Activated CD8-positive, alpha-beta memory T cell treated with anti-CD3 and anti-CD28 coated beads for 36 hours (primary cell): ENCODE data around the gene SLC35F4. TPM values are rescaled to one million over a fixed set of nuclear protein-coding genes. Genes with fewer than 3 reads are reported as not detected.

Experiments
- CTCF ChIA-PET: fragments of 350-600 bp; sonication (Branson Sonifier 250); formaldehyde crosslinking; loops from one replicate; lab custom pipeline; 2021; ENCODE audit warnings: antibody characterized with exemption; lab: Charles Lee
- POLR2A ChIA-PET: fragments of 350-600 bp; sonication (Branson Sonifier 250); formaldehyde crosslinking; loops from one replicate; lab custom pipeline; 2021; ENCODE audit warnings: antibody characterized with exemption; lab: Charles Lee
- total RNA-seq, 2 experiments: library from RNA; stranded (reverse); gene quantifications; one replicate each; pipeline ENCODE4 v1.2.3, GENCODE V29; 2021

Gene SLC35F4
- total RNA-seq, 2 experiments from 2014 or later = not detected

DNA sequence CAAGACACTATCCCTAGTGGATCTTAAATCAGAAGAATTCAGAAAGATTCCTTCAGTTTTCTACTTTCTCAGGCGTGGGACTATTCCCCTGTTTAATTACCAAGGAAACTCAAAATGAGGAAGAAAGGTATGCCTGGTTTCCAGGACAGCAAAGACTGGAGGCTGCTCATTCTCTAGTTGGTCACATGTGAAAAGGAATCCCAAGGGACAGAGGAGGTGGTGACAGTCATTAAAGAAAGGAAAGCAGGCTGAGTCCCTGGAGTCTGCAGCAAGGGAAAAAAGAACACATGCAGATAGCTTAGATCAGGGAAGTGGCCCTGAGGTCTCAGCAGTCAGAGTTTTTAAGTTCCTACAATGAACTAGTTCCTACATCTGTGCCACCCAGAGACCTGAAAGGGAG, 206.8 kb downstream of the SLC35F4 start:
- ChIA-PET POLR2A (no interaction called here), CTCF (no interaction called here)

DNA sequence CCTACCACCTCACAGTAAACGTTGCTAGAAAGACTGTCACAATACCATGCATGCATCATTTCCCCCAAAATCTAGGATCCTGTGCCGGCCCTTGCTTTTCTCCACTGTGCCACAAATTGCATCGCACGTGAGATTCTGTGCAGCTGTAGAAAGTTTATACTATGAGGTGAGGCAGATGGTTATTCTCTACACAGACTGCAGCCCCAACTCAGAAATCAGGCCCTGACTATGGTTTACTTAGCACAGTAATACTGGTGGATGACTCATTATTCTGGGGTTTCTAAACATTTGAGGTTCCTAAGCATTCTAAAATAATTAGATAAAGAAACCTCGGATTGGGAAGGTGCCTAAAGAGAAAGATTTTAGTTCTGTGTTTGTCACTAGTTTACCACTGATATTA, 208.4 kb downstream of the SLC35F4 start:
- POLR2A ChIA-PET = no interaction called here

DNA sequence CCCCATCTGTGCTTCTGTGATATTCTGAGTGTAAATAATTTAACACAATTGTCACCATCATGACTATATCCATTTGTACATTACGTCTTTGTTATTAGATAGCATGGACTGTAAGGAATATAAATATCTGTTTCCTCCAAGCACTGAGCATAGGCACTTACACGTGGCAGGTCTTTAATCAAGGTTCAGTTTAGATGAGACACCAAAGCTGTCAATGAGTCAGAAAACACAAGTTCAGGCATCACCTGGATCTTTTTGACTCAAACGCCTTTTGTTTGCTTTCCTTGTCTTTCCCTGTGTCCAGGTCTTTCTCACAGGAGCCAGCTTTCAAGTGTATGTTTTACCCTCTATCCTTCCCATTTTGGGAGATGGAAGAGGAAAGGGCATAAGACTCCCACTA, 209.0 kb downstream of the SLC35F4 start:
- CTCF ChIA-PET = no interaction called here
- POLR2A ChIA-PET = no interaction called here

More for the DNA sequence above, 208.4 kb downstream of the SLC35F4 start:
- CTCF ChIA-PET = no interaction called here

DNA sequence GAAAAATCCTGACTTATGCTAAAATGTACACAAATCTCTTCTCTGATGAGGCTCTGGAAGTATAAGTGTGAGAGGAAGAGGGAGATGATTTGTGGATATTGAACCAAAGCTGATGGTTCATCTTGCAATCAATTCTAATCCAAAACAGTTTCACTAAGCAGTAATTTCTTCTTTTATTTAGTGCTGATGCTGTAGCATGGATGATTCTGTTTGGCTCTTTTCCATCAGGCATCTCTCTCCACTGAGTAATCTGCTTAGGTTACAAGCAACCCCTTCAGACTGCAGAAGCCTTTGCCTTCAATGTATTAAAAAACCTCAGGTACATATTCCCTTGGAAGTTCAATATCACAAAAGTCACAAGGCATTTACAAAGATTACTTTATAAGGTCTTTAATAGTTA, 213.1 kb downstream of the SLC35F4 start:
- ChIA-PET CTCF (no interaction called here), POLR2A (no interaction called here)

DNA sequence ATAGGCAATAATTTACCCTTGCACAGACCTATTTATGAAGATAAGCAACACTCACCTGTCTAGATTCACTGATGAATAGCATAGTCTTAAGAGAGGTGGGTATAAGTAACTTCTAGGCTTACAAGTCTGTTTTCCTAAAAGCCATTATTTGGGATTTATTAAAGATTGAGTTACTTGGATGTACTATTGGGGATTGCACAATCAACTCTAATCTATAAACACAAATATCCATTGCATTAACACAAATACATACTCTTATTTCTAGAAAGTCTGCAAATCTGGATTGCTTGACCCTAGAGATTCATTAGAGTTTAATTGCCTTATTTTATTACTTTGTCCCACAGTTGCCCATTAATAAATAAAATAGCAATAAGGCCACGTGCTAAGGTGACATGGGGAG, 224.1 kb downstream of the SLC35F4 start:
- ChIA-PET CTCF (no interaction called here), POLR2A (no interaction called here)

DNA sequence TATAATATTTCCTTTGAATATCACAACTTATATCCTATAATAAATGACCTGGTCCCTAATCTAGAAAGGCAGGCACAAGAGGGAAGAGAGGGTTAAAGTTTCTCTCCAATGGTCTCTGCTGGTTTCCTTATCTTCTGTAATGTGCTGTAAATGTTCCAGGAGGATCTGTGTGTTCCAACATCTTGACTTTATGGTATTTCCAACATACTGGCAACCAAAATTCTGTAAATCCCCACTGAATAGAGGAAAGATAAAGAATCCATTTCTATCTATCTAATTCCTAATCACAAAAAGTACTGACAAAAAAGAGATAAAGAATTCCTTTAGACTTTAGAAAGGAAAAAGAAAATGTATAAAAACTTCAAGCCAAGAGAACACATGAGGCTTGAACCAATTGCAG, 225.9 kb downstream of the SLC35F4 start:
- POLR2A ChIA-PET = no interaction called here
- CTCF ChIA-PET = interaction anchor here (0.6 kb wide), 1 partner anchor 30 kb away, joined by 3 read pairs; no protein-coding TSS in a partner anchor

DNA sequence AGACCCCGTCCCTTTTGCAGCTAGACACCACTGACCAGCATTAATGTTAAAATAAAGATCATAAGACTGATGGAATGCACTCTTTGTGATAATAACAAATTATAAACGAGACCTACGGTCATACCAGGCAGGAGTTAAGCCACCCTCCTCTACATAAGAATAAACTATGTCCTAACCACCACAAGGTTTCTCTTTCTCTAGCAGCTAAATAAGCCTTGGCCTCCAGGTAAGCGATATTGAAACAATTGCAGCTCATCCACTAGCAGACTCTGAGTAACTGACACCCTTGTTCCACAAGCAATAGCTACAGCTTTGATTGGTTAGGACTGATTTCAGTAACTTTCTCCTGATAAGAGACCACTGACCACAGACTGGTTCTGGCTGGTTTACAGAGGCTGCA, 228.0 kb downstream of the SLC35F4 start:
- ChIA-PET POLR2A (no interaction called here), CTCF (no interaction called here)

DNA sequence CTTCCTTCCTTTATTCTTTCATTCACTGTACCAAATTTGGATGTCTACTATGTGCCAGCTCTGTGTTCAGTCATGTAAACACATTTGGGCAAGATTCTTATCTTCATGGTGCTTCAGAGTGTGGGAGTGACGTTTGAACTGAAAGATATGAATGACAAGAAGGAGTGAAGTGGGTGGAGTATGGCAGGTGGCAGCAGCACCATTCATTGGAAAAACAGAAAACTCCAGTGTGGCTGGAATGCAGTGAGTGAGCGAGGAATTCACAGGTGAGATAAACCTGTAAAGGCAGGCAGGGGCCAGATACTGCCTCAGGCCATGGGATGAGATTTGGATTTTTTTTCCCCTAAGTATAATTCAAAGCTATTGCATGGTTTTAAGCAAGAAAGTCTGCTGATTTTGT, 231.6 kb downstream of the SLC35F4 start:
- POLR2A ChIA-PET = interaction anchor here (0.6 kb wide), 1 partner anchor 229 kb away, joined by 3 read pairs; no protein-coding TSS in a partner anchor
- CTCF ChIA-PET = no interaction called here

DNA sequence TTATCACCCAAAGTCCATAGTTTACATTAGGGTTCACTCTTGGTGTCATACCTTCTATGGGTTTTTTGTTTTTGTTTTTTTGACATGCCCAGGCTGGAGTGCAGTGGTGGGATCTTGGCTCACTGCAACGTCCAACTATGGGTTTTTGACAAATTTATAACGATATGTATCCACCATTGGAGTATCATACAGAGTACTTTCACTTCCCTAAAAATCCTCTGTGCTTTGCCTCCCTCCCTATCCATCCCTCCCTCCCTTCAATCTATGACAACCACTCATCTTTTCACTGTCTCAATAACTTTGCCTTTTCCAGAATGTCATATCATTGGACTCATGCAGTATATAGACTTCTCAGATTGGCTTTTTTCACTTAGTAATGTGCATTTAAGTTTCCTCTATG, 233.2 kb downstream of the SLC35F4 start:
- CTCF ChIA-PET = interaction anchor here (0.6 kb wide), 1 partner anchor 32 kb away, joined by 4 read pairs; no protein-coding TSS in a partner anchor
- POLR2A ChIA-PET = no interaction called here

DNA sequence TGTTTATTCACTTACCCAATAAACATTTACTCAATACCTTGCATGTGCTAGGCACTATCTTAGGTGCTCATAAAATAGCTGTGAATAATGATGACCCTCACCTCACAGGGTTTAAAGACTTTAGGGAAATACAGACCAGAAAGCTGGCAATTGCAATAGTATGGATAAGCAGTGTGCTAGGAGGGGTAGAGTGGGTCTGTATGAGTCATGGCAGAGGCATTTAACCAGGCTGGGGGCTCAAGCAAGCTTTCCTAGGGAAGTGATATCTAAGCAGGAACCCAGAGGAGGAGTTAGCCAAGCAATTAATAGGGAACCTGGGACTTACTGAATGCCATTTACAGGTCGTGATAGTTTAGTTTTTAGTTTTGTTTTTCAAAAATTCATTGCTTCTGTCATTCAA, 248.4 kb downstream of the SLC35F4 start:
- CTCF ChIA-PET = no interaction called here
- POLR2A ChIA-PET = no interaction called here

DNA sequence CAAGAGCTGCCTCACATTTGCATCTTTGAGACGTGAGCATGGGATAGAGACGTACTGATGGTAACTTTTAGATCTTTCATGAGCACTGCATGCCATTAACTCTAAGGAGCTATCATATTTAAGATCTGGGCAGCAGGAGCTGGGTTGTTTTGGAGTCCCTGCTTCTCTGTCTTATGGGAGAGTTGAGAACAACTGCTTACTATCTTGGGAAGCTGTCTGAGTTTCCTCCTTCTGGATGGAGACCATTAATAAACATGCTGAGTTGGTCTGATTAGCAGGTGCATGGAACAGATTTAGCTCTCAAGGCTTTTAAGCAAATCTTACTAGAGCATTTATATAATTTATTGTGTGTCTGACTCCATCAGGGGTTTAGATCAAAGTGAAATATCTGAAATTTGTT, 252.9 kb downstream of the SLC35F4 start:
- CTCF ChIA-PET = no interaction called here
- POLR2A ChIA-PET = no interaction called here

DNA sequence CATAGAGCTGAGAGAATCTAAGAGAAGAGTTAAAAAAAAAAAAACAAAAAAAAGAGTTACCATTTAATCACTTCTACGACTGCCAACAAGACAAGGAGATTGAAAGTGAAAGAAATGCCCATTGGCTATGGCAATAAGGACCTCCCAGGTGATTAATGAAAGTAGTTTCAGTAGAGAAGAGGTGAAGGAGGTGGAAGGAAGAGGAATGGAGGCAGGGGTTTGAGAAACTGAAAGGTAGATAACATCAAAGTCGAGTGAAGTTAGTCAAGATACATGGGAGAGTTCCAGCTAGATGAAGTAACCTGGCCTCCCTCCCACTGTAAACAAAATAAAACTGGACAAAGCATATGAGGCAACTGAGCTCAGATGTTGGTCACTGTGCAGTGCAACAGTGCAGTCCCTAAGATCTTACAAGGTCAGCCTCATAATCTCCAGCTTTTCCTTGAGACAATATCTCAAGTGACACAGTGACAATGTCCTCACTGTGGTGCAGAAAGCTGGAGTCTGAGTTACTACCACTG, 254.3 kb downstream of the SLC35F4 start:
- POLR2A ChIA-PET = no interaction called here
- CTCF ChIA-PET = no interaction called here

DNA sequence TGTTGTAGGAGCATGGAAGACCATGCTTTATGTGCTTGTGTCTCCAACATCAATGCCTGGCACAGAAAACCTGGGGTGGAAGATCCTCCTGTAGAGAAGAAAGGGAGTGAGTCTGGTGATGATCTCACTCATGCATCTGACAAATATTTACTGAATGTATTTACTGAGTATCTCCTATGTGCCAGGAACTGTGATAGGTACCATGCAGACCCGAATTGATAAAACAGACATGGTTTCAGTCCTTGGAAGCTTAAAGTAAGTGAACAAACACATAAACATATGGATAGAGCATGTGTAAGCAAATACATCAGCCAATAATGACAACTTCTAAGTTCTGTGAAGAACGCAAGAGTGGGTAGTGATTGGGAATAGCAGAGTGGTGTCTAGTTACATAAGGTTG, 255.3 kb downstream of the SLC35F4 start:
- ChIA-PET CTCF (no interaction called here), POLR2A (no interaction called here)

DNA sequence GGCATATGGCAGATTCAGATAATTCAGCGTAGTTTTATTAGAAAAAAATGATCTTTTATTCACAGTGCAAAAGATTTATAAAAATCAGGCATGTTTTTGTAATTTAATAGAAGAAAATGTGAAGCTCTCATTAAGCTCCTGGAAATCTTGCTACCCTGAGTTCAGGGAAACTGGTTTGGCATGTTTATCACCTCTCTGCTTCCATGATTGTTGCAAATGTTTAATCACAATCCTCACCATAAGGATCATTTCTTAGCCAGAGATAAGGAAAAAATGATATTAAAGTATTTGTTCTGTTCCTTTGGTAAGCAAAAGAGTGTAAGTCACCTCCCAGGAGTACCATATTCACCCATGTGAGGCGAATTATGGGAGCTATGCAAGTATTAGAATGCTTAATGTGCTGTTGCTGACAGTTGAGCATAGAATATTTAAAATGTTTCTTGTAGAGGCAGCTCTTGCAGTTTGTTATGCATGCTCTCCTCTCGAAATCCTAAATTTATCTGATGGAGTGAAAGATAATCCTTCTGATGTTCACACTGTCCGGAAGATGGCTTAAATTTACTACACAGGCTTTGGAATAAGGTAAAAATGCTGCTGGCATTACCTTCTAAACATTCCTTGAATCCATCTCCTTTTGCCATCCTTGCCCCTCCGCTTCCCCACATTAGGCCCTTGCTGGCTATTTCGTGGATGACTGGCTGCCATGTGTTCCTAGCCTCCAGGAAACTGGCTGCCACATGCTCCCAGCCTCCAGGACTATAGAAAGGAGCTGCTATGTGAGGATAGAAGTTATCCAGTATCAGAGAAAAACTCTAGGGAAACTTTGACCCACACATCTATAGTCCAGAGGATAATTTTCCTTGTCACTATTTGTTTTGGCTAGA, 256.5 kb downstream of the SLC35F4 start:
- ChIA-PET POLR2A (no interaction called here), CTCF (no interaction called here)

DNA sequence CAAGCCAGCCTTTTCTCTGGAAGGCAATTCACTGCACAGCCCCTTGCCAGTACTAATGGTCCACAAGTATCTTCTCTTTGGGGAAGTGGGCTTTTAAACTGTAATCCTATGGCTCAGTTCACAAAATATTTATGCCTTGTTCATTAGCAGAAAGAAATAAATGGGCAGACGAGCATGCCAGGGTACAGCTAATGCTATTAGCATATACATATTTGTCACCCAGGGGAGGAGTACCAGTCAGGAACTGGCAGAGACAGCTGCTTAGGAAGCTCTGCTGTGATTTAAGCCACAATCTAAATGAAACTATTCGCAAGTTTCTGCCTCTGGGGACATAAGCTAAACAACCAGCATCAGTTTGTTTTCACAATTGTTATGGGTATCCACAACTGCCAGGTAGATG, 258.8 kb downstream of the SLC35F4 start:
- POLR2A ChIA-PET = no interaction called here
- CTCF ChIA-PET = no interaction called here

DNA sequence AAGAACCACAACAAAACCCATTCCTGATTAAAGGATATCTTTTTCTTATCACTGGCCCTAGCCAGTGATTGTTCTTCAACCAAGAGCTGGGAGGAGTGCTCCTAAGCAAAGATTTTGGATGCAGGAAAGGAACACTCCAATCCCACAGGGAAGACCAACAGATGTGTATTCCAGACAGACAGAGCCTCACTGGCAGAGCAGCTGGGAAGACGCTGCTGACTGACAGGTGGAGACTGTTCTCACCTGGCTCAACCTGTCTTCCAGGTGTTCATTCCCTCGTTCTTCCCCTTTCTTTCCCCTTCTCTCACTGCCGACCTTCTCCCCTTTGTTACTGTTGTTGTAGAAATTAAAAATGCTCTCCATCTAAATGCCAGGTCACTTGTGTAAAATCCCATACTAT, 282.5 kb downstream of the SLC35F4 start:
- ChIA-PET CTCF (no interaction called here), POLR2A (no interaction called here)

DNA sequence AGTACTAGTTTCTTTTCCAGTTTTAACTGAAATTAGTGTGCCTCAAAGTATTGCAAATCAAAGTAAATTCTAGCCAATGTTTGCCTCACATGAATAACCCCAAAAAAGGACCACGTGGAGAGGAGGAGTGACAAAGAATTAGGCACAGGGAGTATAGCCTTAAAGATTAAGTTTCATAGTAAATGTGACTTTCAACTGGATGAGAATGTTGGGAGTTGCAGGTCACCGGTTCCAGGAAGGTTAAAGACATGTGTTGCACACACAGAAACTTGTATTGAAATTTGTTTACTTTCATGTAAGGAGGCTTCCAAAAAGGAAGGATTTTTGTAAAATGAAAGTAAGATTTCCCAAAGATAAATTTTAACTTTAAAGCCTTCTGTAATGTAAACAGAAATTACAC, 283.1 kb downstream of the SLC35F4 start:
- CTCF ChIA-PET = no interaction called here
- POLR2A ChIA-PET = no interaction called here

DNA sequence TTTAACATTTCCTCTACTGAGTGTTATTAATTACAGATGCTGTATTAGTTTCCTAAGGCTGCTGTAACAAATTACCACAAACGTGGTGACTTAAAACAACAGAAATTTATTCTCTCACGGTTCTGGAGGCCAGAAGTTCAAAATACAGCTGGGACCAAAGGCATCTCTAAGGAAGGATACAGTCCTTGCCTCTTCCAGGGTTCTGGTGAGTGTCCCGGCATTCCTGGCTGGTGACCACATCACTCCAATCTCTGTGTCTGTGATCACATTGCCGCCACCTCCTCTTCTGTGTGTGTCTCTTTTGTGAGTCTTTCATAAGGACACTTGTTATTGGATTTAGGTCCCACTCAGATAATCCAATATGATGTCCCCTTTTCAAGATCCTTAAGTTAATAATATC, 287.1 kb downstream of the SLC35F4 start:
- ChIA-PET CTCF (interaction anchor here (0.6 kb wide), 1 partner anchor 926 kb away, joined by 3 read pairs; no protein-coding TSS in a partner anchor), POLR2A (no interaction called here)

DNA sequence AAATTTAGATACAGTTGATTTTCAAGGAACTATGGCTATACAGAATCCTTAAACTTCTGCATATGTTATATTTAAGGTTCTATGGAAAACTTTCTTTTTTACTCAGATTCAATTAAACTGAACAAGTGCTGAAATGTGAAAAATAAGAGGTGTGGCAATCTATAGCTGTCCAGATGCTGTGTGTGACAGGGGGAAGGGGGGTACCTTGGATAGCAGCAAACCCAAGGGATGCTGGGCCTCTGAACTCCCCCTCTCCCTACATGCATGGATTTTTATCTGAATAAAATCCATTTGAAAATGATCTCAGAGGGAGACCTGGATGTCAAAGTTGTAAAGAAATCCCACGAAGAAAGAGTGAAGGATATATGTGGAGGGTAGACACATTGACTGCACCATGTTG, 289.4 kb downstream of the SLC35F4 start:
- ChIA-PET POLR2A (no interaction called here), CTCF (no interaction called here)

DNA sequence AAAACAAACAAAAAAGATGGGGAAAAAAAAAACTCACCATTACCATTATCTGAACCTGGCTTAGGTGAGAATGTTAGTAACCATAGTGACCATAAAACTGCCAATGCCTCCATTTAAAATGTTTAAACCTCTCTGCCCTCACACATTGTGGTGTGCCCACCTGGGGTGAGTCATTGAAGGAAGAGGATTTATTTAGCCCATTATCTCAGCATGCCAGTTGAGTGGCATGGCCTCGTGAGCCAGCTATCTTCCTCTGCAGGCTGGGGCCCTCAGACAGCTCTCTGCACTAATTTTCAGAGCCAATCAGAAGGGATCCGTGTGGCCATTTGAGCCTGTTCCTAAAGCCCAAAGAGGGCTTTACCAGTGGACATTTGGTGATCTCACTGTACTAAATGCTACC, 290.4 kb downstream of the SLC35F4 start:
- CTCF ChIA-PET = no interaction called here
- POLR2A ChIA-PET = no interaction called here

DNA sequence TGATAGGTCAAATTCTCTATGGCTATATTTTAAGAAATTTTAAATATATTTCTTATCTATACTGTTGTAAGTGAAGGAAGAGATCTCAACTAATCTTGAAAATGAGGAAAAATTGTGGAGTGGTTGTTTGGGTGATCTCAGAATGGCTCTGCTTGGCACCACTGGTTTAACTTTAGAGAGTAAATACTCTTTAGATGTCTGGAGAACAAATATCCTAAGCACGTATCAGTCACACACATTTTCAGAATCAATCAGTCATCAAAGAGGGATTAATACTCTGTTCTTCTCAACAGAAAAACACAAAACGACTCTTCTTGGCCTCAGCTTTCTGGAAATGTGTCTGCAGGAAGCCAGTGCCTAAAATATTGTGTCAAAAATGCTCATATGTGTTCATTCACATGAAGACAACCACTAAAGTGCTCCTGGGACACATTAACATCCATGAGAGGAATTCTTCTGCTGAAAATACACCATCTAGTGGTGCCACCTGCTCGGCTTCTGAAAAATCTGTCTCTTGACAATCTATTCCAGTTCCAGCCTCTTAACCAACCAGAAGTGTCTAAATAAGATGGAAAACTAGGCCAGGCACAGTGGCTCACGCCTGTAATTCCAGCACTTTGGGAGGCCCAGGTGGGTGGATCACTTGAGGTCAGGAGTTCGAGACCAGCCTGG, 291.1 kb downstream of the SLC35F4 start:
- ChIA-PET CTCF (no interaction called here), POLR2A (no interaction called here)
